DOHH2 (cell line): Measurements from ENCODE around the gene SLC49A3.
"Not testable (repeated sequence)": the region's sequence is repeated elsewhere in the genome, so short reads cannot be mapped to it uniquely, and the experiment has no call there.

Source experiments
- H3F3A ChIP-seq: fragments of 200-600 bp; sonication (generic), shearing (Covaris generic); 2 replicates; pipeline ENCODE4 v1.6.0; 2016; ENCODE audit warnings: antibody characterized with exemption, mild to moderate bottlenecking; ENCODE audit not compliant: control insufficient read depth, insufficient read depth
- H3K27ac ChIP-seq: fragments of 200-600 bp; sonication (generic); 2 replicates; pipeline ENCODE4 v1.5.1; 2014; ENCODE audit warnings: low read depth, mild to moderate bottlenecking, low read length, moderate library complexity
- H3K27me3 ChIP-seq: fragments of 200-600 bp; sonication (generic); 2 replicates; pipeline ENCODE4 v1.6.1; 2014; ENCODE audit warnings: mild to moderate bottlenecking, low read length, mixed read lengths; ENCODE audit not compliant: control insufficient read depth
- H3K36me3 ChIP-seq: fragments of 200-600 bp; sonication (generic); 2 replicates; pipeline ENCODE4 v1.6.1; 2014; ENCODE audit warnings: mild to moderate bottlenecking, low read length, moderate library complexity, mixed read lengths; ENCODE audit not compliant: control insufficient read depth
- H3K4me1 ChIP-seq: fragments of 200-600 bp; sonication (generic); 2 replicates; pipeline ENCODE4 v1.6.1; 2014; ENCODE audit warnings: mild to moderate bottlenecking, low read length, mixed read lengths; ENCODE audit not compliant: control insufficient read depth
- H3K4me2 ChIP-seq: fragments of 200-600 bp; sonication (generic); 2 replicates; pipeline ENCODE4 v1.6.0; 2014; ENCODE audit warnings: mild to moderate bottlenecking, low read length, moderate library complexity
- H3K4me3 ChIP-seq: fragments of 200-600 bp; sonication (generic); 2 replicates; pipeline ENCODE4 v1.5.1; 2014; ENCODE audit warnings: mild to moderate bottlenecking, low read length, mixed read lengths
- H3K79me2 ChIP-seq: fragments of 200-600 bp; sonication (generic); 2 replicates; pipeline ENCODE4 v1.6.1; 2014; ENCODE audit warnings: mild to moderate bottlenecking, low read length, mixed read lengths; ENCODE audit not compliant: control insufficient read depth
- H3K9me2 ChIP-seq: fragments of 200-600 bp; sonication (generic); replicated peaks from 2 replicates; pipeline ENCODE4 v1.6.1; 2014; ENCODE audit warnings: mild to moderate bottlenecking, low read length, mixed read lengths; ENCODE audit not compliant: control insufficient read depth
- H3K9me3 ChIP-seq: fragments of 200-600 bp; sonication (generic); 2 replicates; pipeline ENCODE4 v1.6.1; 2014; ENCODE audit warnings: antibody characterized with exemption, low read length, mixed read lengths; ENCODE audit not compliant: control insufficient read depth, insufficient read depth
- H4K20me1 ChIP-seq: fragments of 200-600 bp; sonication (generic); 2 replicates; pipeline ENCODE4 v1.6.0; 2014; ENCODE audit warnings: low read depth, mild to moderate bottlenecking, antibody characterized with exemption, low read length, moderate library complexity; ENCODE audit not compliant: control insufficient read depth, insufficient read depth
- EZH2phosphoT487 ChIP-seq: fragments of 200-600 bp; sonication (generic); IDR thresholded peaks from 2 replicates; pipeline ENCODE4 v1.6.1; 2017; ENCODE audit warnings: borderline replicate concordance, mild to moderate bottlenecking, antibody characterized with exemption, low read length, moderate library complexity, mixed read lengths
- TF ChIP-seq, protein P1 (sequence below): fragments of 200-600 bp; sonication (generic); IDR thresholded peaks from one replicate; pipeline ENCODE4 v1.5.1; 2014; ENCODE audit warnings: antibody characterized with exemption, mild to moderate bottlenecking, low read depth, low read length; ENCODE audit not compliant: poor library complexity, severe bottlenecking

The SLC49A3 gene

DNA sequence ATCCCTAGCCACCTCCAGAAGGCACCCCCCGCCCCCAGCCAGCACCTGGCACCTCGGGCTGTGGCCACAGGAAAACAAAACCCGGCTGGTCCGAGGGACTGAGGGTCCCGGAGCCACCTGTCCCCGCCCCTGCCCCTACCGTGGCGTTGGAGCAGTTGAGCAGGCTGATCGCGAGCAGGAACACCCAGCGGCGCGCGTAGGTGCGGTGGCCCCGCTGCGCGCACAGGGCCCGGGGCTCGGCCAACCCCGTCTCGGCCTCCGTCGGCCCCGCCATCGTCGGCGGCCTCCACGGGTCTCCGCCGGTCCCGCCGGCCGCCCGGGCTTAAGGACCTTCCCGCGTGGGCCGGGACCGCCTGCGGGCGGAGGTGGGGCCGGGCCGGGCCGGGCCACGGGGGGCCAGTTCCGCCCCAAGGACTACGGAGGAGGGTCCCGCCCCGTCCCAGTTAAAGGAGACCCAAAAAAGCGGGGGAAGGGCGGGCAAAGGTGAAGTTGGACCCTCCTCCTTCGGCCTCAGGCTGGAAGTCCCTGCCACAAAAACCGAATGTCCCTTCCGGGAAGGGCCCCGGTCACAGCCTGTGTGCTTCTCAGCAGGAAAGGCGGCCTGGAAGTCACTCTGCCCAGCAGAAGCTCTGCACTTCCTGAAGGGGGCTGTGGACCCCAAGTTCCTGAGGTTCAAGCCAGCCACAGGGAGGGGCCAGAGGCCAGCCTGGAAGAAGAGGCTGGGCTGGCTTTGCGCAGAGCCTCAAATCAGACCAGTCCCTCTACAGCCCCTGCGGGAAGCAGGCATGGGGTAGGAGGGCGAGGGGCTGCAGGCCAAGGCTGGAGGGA, at the start of gene SLC49A3:
TSS of gene SLC49A3 (minus strand) at position 298 of the 828 bp plus-strand sequence. CDS start at position 274, 24 bp downstream.
- Histone ChIP-seq H3F3A (no peaks in the 10 kb centered on the region), H3K79me2 (no peaks in the 10 kb centered on the region), H3K27ac (no peak within 1 kb of the TSS), H3K27me3 (no peaks in the 10 kb centered on the region), H3K4me3 (no peak within 1 kb of the TSS), H4K20me1 (no peaks in the 10 kb centered on the region), H3K36me3 (no peaks in the 10 kb centered on the region), H3K4me2 (no peak within 1 kb of the TSS), H3K9me3 (no peaks in the 10 kb centered on the region), H3K9me2 (no peaks in the 10 kb centered on the region), H3K4me1 (peaks cover 10% of the 10 kb centered on the region)
- TF ChIP-seq, protein P1, sequence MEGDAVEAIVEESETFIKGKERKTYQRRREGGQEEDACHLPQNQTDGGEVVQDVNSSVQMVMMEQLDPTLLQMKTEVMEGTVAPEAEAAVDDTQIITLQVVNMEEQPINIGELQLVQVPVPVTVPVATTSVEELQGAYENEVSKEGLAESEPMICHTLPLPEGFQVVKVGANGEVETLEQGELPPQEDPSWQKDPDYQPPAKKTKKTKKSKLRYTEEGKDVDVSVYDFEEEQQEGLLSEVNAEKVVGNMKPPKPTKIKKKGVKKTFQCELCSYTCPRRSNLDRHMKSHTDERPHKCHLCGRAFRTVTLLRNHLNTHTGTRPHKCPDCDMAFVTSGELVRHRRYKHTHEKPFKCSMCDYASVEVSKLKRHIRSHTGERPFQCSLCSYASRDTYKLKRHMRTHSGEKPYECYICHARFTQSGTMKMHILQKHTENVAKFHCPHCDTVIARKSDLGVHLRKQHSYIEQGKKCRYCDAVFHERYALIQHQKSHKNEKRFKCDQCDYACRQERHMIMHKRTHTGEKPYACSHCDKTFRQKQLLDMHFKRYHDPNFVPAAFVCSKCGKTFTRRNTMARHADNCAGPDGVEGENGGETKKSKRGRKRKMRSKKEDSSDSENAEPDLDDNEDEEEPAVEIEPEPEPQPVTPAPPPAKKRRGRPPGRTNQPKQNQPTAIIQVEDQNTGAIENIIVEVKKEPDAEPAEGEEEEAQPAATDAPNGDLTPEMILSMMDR: no peak
- TF ChIP-seq EZH2phosphoT487: no peak

DNA sequence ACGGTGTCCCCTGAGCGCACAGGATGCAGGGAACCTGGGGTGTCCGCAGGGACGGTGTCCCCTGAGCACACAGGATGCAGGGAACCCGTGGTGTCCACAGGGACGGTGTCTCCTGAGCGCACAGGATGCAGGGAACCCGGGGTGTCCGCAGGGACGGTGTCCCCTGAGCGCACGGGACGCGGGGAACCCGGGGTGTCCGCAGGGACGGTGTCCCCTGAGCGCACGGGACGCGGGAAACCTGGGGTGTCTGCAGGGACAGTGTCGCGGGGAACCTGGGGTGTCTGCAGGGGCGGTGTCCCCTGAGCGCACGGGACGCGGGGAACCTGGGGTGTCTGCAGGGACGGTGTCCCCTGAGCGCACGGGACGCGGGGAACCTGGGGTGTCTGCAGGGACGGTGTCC, 47.6 kb upstream of the SLC49A3 start:
- H3K36me3 ChIP-seq: peaks cover 58% of the 10 kb centered on the region

DNA sequence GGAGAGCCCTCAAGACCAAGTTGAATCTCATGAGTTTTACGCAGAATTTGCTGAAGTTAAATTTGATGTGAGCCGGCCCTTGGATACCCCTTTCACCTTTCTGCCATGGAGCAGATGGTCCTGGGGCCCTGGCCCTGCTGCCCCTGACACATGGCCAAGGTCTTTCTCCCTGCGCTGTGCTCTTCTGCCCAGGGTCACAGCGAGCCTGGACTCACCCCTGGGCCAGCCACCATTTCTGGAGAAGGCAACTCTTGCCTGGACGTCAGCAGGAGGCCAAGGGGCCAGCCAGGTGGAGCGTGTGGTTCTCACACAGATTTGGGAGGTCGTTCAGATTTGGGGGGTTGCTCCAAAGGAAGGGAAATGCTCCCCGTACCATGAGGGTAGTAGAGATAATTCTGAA, 46.6 kb upstream of the SLC49A3 start:
- Histone ChIP-seq H4K20me1 (no peaks in the 10 kb centered on the region), H3K4me2 (no peak overlapping the region), H3K4me3 (no peak overlapping the region), H3K4me1 (no peaks in the 10 kb centered on the region), H3K9me2 (no peaks in the 10 kb centered on the region), H3K9me3 (no peaks in the 10 kb centered on the region; the same call in 1 of the 2 replicates), H3F3A (no peaks in the 10 kb centered on the region), H3K27ac (no peak overlapping the region), H3K79me2 (no peaks in the 10 kb centered on the region), H3K27me3 (no peaks in the 10 kb centered on the region), H3K36me3 (peaks cover 66% of the 10 kb centered on the region)
- TF ChIP-seq EZH2phosphoT487: no peak
- TF ChIP-seq, protein P1: no peak

More for the DNA sequence above, 47.6 kb upstream of the SLC49A3 start:
- H3K4me3 ChIP-seq, H3K4me1 ChIP-seq, H3K9me2 ChIP-seq, H3K27ac ChIP-seq, H3K79me2 ChIP-seq, H3K9me3 ChIP-seq, H3K27me3 ChIP-seq, H3K4me2 ChIP-seq, H4K20me1 ChIP-seq, H3F3A ChIP-seq: not testable (repeated sequence)

DNA sequence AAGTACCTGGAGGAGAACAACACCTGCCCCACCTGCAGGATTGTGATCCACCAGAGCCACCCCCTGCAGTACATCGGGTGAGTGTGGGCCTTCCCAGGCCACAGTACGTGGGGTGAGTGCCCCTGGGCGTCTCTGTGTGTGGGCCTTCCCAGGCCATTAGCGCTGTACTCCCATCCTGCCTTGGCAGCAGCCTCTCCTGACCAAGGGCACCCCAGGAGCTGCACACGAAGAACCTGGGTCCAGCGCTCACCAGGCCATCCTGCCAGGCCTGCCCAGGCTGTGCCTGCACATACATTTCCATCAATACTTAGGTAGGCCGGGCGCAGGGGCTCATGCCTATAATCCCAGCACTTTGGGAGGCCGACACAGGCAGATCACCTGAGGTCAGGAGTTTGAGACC, 46.0 kb upstream of the SLC49A3 start:
- H3K4me1 ChIP-seq: no peaks in the 10 kb centered on the region
- no peaks in the 10 kb centered on the region for H4K20me1 ChIP-seq
- H3K36me3 ChIP-seq: peaks cover 72% of the 10 kb centered on the region
- no peaks in the 10 kb centered on the region for H3K27me3 ChIP-seq
- no peaks in the 10 kb centered on the region; the same call in 1 of the 2 replicates for H3K9me3 ChIP-seq
- no peaks in the 10 kb centered on the region for H3K9me2 ChIP-seq
- H3F3A ChIP-seq: no peaks in the 10 kb centered on the region
- H3K4me2 ChIP-seq: no peak overlapping the region
- no peak for TF ChIP-seq EZH2phosphoT487
- TF ChIP-seq, protein P1: no peak
- H3K79me2 ChIP-seq: no peaks in the 10 kb centered on the region; the same call in 1 of the 2 replicates
- no peak overlapping the region for H3K27ac ChIP-seq
- no peak overlapping the region for H3K4me3 ChIP-seq
